Colon (tissue), 2 donors: ENCODE data around the gene CPLX3.

Source experiments
- FAIRE-seq: peaks from 2 replicates; lab custom pipeline; 2012; peaks lifted over from hg19 to GRCh38; lab: Jason Lieb, UNC
- donor health status: control.
- donor health status: control.

The CPLX3 gene

DNA sequence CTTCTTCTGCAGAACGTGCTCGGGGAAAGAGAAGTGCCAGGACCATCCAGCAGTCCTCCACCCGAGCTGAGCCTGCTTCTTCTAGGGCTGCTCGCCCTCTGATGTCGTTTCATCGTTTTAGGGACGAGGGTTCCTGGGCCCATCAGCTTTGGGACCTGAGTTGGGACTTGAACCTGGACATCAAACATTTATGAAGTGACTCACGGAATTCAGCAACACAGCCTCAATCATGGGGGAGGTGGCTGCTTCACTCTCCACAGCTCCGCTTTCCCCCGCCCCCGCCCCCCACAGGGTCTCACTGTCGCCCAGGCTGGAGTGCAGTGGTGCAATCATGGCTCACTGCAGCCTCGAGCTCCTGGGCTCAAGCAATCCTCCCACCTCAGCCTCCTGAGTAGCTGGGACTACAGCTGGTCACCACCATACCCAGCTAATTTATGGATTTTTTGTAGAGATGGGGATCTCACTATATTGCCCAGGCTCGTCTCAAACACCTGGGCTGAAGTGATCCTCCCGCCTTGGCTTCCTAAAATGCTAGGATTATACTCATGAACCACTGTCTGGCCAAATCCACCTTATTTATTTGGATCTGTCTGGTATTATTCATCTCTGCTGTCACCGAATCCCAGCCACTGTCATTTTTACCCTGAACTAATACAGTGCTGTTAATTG, 47.5 kb downstream of the CPLX3 start:
- no peak for FAIRE-seq

DNA sequence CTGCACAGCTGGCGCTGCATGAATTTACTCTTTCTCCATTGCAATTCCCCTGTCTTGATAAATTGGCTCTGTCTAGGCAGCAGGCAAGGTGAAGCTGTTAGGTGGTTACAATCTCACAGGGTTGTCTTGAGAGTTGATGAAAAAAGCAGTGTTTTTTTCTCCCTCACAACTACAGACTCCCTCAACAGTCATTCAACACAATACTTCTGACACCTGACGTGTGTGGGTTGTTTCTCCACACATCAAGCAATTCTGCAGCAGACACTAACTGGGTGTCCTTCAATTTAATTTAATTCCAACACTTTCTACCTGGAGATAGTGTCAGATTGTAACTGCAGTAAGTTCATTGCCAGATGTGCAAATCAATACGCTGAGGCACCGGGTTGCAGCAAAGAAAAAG, 51.8 kb downstream of the CPLX3 start:
- FAIRE-seq: no peak
